Measurements from ENCODE around the gene MCF2L2. TPM values are rescaled to one million over a fixed set of nuclear protein-coding genes. Genes with fewer than 3 reads are reported as not detected.

Gene MCF2L2
- total and polyA plus RNA-seq, 9 of the 15 experiments (the other 6 are each of a cell fraction or from before 2014, with no cell fraction given), result 0.56 to 4.2 (median 3.0) TPM

GRCh38 chr3:183477801-183478456 is 49.5 kb upstream of the MCF2L2 start (continued):
- TF ChIP-seq PRPF4 (IDR thresholded peaks at IDR 0.05; ENCODE audit: insufficient read depth, low read depth, low read length, poor library complexity, severe bottlenecking), result no peak
- TF ChIP-seq KDM1A (IDR thresholded peaks at IDR 0.05), result no peak
- TF ChIP-seq CREM (IDR thresholded peaks at IDR 0.05; ENCODE audit: low read depth), result peak; percentile 60
- TF ChIP-seq ZNF518B (CRISPR knock-in tag; IDR thresholded peaks at IDR 0.05), result no peak
- TF ChIP-seq CSDE1 (IDR thresholded peaks at IDR 0.05), result no peak
- no peak for TF ChIP-seq ZNF408 (CRISPR knock-in tag; IDR thresholded peaks at IDR 0.05; ENCODE audit: low read depth)
- peak; percentile 32 for TF ChIP-seq TCF3 (CRISPR knock-in tag; IDR thresholded peaks at IDR 0.05)
- TF ChIP-seq RBM14 (IDR thresholded peaks at IDR 0.05; ENCODE audit: borderline replicate concordance, insufficient read depth, low read depth, low read length), result no peak
- no peak for TF ChIP-seq ESRRB (CRISPR knock-in tag; IDR thresholded peaks at IDR 0.05; ENCODE audit: borderline replicate concordance)
- TF ChIP-seq ELK3 (CRISPR knock-in tag; IDR thresholded peaks at IDR 0.05), result no peak
- TF ChIP-seq ZNF354B (CRISPR knock-in tag; IDR thresholded peaks at IDR 0.05), result no peak
- no peak for TF ChIP-seq CGGBP1 (CRISPR knock-in tag; IDR thresholded peaks at IDR 0.05)
- no peak for TF ChIP-seq TRIM28 (IDR thresholded peaks at IDR 0.05)
- no peak for TF ChIP-seq EZH2 (IDR thresholded peaks at IDR 0.05; ENCODE audit: borderline replicate concordance, low read depth, low read length)
- no peak for TF ChIP-seq ZNF41 (CRISPR knock-in tag; conservative IDR thresholded peaks at IDR 0.05)
- TF ChIP-seq SPI1 (IDR thresholded peaks at IDR 0.05; ENCODE audit: borderline replicate concordance, low read depth, low read length), result peak; percentile 39; the same call in 1 of the 2 replicates
- TF ChIP-seq ARID1B (IDR thresholded peaks at IDR 0.05), result peak; percentile 29; the same call in 1 of the 2 replicates
- TF ChIP-seq MBD2 (IDR thresholded peaks at IDR 0.05; ENCODE audit: borderline replicate concordance, low read depth), result peak; percentile 26; the same call in 1 of the 2 replicates
